ENCODE data around the gene PPAN.

- no peak for TF ChIP-seq POLR2AphosphoS5 (IDR thresholded peaks at IDR 0.05; ENCODE audit: low read depth, low read length)
- no peak for TF ChIP-seq FOXP2 (optimal IDR thresholded peaks at IDR 0.05; ENCODE audit: borderline replicate concordance, extremely low read depth, extremely low read length, insufficient read depth)
- no peak for TF ChIP-seq SIN3A (IDR thresholded peaks at IDR 0.05; ENCODE audit: borderline replicate concordance, insufficient read depth, low read length)
These were observed 40.0 kb downstream of the PPAN start for GRCh38 chr19:10146142-10146541.
